Astrocyte (in vitro differentiated cells and primary cell): ENCODE results near the gene HSPA2.

Source experiments
- EZH2 ChIP-seq: IDR thresholded peaks from 2 replicates; pipeline ENCODE4 v1.6.1; 2012; ENCODE audit warnings: mild to moderate bottlenecking, low read length, inconsistent platforms; ENCODE audit not compliant: insufficient read depth
- TF ChIP-seq, protein P1 (sequence below): IDR thresholded peaks from 2 replicates; pipeline ENCODE4 v1.5.1; 2011; ENCODE audit warnings: low read depth, mild to moderate bottlenecking, inconsistent platforms, low read length, moderate library complexity; ENCODE audit not compliant: insufficient read depth

DNA sequence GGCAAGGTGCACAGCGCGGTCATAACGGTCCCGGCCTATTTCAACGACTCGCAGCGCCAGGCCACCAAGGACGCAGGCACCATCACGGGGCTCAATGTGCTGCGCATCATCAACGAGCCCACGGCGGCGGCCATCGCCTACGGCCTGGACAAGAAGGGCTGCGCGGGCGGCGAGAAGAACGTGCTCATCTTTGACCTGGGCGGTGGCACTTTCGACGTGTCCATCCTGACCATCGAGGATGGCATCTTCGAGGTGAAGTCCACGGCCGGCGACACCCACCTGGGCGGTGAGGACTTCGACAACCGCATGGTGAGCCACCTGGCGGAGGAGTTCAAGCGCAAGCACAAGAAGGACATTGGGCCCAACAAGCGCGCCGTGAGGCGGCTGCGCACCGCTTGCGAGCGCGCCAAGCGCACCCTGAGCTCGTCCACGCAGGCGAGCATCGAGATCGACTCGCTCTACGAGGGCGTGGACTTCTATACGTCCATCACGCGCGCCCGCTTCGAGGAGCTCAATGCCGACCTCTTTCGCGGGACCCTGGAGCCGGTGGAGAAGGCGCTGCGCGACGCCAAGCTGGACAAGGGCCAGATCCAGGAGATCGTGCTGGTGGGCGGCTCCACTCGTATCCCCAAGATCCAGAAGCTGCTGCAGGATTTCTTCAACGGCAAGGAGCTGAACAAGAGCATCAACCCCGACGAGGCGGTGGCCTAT lies 875 bp downstream of the HSPA2 start:
- TF ChIP-seq, protein P1, sequence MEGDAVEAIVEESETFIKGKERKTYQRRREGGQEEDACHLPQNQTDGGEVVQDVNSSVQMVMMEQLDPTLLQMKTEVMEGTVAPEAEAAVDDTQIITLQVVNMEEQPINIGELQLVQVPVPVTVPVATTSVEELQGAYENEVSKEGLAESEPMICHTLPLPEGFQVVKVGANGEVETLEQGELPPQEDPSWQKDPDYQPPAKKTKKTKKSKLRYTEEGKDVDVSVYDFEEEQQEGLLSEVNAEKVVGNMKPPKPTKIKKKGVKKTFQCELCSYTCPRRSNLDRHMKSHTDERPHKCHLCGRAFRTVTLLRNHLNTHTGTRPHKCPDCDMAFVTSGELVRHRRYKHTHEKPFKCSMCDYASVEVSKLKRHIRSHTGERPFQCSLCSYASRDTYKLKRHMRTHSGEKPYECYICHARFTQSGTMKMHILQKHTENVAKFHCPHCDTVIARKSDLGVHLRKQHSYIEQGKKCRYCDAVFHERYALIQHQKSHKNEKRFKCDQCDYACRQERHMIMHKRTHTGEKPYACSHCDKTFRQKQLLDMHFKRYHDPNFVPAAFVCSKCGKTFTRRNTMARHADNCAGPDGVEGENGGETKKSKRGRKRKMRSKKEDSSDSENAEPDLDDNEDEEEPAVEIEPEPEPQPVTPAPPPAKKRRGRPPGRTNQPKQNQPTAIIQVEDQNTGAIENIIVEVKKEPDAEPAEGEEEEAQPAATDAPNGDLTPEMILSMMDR, result no peak
- TF ChIP-seq EZH2, result no peak
